HG02623 (cell line): ENCODE results near the gene NFIB.

Experiments
- ATAC-seq: cut with Tn5 transposase; IDR thresholded peaks from one replicate; pipeline ENCODE4 v1.9.1; 2021; ENCODE audit warnings: moderate library complexity; ENCODE audit not compliant: unreplicated experiment

The NFIB gene

DNA sequence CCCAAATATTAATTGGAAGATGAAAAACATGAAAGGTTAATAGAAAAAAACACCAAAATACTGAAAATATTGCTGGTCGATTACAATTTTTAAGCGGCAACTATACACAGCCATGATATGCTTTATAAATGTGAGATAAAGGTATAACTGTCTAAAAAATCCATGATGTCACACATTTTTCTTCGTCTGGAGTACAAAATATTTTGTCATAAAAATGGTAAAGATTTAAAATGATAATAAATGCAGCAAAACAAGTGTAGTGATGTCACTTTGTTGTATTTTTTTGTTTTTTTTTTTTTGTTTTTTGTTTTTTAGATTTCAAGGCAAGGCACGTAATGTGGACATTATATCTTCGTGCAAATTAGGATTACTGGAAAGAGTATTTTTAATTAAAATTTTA is 227.4 kb downstream of the NFIB start:
- ATAC-seq: no peak

- no peak for ATAC-seq
Observed at GRCh38 chr9:14085810-14086209, 228.1 kb downstream of the NFIB start.

GRCh38 chr9:14084867-14085266 is 229.1 kb downstream of the NFIB start:
- no peak for ATAC-seq

- ATAC-seq: no peak
Observed at GRCh38 chr9:14083366-14083765, 230.6 kb downstream of the NFIB start.

- ATAC-seq: no peak
Observed at GRCh38 chr9:14082732-14083131, 231.2 kb downstream of the NFIB start.

DNA sequence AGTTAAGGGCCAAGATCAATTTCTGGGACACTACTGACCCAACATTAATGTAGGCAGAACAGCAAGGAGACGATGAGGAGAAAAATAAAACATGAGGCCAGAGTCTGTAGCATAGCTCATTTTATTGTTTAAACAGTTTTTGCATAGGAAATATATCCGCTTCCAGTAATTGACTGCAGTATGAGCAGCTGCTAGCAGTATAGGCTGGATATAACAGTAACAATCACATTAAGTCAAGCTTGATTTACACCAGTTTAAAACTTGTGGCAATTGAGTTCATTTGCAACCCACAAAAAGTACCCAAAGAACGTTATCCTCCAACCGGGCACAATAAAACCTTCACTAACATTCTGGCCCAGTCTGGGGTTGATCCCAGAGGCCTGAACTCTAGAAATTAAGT is 232.2 kb downstream of the NFIB start:
- ATAC-seq: no peak

GRCh38 chr9:14080959-14081542 is 232.9 kb downstream of the NFIB start:
- ATAC-seq: no peak

GRCh38 chr9:14079440-14079839 is 234.5 kb downstream of the NFIB start:
- no peak for ATAC-seq

DNA sequence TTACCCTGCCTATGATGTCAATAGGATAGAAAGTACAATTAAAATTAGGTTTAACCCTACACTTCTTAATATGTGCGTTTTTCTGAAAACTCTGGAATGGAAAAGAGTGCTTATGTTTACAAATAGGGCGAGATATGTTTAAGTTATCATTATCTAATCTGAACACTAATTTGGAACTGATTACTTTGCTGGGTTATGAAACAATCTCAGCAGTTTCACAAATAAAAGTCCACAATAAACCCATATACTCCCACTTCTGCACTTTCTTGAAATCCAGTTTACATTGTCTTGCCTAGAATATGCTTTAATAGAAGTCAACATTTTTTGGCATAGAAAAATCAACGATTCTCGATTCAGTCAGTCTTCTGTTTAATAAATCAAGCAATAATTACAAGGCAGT is 236.3 kb downstream of the NFIB start:
- no peak for ATAC-seq

GRCh38 chr9:14075218-14075617 is 238.7 kb downstream of the NFIB start:
- ATAC-seq: no peak

GRCh38 chr9:14072850-14073249 is 241.1 kb downstream of the NFIB start:
- no peak for ATAC-seq

- no peak for ATAC-seq
Observed at GRCh38 chr9:14071484-14071883, 242.5 kb downstream of the NFIB start.

DNA sequence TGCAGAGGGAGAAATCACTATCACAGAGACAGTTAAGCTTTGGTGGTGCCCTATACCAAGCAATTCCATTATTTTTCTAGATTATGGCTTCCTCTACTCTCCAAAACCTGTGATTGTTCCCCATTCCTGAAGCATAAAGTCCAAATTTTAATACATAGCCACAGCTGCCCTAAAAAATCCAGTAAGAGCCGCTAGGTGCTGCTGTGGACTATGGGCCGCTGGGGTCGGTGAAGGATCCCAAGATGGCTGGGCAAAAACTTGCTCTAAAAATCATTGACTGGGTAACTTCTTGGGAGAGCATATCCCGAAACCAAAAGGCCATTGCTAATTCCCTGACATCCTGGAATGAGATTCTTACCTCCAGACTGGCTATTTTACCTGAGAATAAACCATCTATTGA is 245.3 kb downstream of the NFIB start:
- ATAC-seq: no peak

GRCh38 chr9:14066831-14067230 is 247.1 kb downstream of the NFIB start:
- ATAC-seq: no peak

DNA sequence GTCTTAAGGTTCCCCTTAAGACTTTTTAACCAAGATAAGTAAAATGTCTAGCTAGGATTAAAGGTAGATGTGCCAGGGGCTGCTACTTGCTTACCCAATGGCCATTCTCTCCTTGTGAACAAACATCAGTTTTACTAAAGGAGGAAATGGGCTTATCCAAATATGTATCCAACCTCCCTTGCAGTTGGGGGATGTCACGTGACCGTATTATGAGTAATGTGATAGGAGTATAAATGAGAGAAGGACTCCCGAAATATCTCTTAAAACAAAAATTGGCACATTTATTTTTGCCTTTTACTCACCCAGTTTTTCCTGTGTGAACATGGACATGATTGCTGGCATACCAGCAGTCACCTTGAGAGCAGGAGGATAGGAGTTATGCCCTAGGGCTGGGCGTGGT is 247.9 kb downstream of the NFIB start:
- no peak for ATAC-seq

- ATAC-seq: no peak
Observed at GRCh38 chr9:14064940-14065339, 249.0 kb downstream of the NFIB start.

- no peak for ATAC-seq
Observed at GRCh38 chr9:14063756-14064155, 250.2 kb downstream of the NFIB start.

DNA sequence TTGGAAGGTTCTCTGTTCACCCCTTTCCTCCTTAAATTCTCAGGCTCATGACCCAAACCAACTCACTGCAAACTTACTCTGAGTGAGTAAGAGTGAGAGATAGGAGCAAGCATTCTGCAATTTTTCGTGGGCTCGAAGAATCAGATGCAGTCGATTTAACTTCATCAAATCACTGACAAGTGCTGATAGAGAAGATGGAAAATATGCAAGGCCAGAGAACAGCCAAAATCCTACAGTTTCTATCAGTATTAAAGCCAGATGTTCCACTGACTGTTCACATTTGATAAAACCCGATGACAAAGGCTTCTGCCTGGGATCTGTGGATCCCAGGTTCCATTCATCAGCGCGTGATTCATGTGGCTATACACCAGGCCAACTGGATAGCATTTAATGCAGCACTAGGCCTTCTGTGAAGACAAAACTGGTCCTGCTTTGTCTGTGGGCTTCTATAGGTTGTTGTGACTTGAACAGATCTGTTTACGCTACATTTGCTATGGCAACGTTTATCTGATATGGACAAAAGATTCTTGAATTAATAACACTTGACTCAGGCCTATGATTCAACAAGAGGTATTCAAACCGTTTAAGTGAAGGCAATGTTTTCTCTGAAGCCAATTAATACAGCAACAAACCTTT is 251.2 kb downstream of the NFIB start:
- no peak for ATAC-seq

- no peak for ATAC-seq
Observed at GRCh38 chr9:14061936-14062585, 251.9 kb downstream of the NFIB start.

- no peak for ATAC-seq
Observed at GRCh38 chr9:14058325-14058688, 255.6 kb downstream of the NFIB start.

GRCh38 chr9:14057368-14058324 is 256.3 kb downstream of the NFIB start:
- no peak for ATAC-seq
